Measurements from ENCODE around the gene OR6C65.
"Not testable (repeated sequence)": the region's sequence is repeated elsewhere in the genome, so short reads cannot be mapped to it uniquely, and the experiment has no call there.

OR6C65 gene

DNA sequence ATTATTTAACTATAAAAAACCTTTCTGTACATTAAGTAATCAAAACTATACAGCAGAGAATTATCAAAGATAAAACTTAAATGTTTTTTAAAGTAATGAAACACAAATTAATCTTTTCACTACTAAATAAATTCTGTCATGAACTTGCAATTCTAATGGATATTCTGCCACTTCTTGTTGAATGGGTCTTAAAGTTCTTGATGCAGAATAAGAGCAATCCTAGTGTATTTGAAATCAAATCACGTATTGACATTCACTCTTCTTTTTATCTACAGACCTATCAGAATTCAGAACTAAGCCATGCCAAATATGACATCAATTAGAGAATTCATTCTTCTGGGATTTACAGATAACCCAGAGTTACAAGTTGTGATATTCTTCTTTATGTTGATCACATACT is at the start of gene OR6C65:
Gene OR6C65 (plus strand): TSS at position 301 of the 400 bp plus-strand sequence. CDS start 0 bp downstream, at position 301.
- no peak for DNase-seq (ENCODE audit: low read depth in 2 of 2)

DNA sequence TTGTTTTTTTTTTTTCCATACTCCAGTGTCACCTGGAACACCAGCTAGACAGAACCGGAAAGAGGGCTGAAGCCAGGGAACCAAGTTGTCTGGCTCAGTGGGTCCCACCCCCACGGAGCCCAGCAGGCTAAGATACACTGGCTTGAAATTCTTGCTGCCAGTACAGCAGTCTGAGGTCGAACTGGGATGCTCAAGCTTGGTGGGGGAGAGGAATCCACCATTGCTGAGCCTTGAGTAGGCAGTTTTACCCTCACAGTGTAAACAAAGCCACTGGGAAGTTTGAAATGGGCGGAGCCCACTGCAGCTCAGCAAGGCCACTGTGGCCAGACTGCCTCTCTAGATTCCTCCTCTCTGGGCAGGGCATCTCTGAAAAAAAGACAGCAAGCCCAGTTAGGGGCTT is 45.0 kb upstream of the OR6C65 start:
- not testable (repeated sequence) for DNase-seq (ENCODE audit: low read depth in 2 of 2)

DNA sequence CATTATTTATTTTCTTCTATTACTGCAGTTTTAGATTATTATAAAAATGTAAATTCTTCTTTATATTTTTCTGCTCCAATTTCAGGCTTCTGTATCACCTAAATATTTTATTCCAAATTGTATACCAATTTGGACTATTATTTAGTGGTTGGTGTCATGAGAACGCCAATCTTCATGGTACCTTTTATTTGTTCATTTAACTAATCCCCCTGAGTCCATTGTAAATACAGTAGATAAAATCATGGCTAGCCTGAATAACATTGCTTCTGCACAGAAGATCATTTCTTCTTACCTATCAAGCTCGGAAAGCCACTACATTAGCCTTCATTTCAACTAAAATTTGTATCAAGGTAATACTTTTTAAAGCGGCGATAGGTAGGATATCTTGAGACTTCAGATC is 37.7 kb upstream of the OR6C65 start, which contains the start of gene OR6C75:
Gene OR6C75 (plus strand): TSS at position 301 of the 400 bp plus-strand sequence. CDS start 2,136 bp downstream, outside the sequence.
- no peak for DNase-seq (ENCODE audit: low read depth in 2 of 2)

DNA sequence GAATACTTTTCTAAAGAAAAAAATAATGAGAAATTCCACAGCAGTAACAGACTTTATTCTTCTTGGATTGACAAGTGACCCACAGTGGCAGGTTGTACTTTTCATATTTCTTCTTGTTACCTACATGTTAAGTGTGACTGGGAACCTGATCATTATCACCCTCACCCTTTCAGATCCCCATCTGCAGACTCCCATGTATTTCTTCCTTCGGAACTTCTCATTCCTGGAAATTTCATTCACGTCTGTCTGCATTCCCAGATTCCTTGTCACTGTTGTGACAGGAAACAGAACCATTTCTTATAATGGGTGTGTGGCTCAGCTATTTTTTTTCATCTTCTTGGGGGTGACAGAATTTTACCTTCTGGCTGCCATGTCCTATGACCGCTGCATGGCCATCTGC is 35.2 kb upstream of the OR6C65 start:
- DNase-seq (ENCODE audit: low read depth in 2 of 2): no peak

DNA sequence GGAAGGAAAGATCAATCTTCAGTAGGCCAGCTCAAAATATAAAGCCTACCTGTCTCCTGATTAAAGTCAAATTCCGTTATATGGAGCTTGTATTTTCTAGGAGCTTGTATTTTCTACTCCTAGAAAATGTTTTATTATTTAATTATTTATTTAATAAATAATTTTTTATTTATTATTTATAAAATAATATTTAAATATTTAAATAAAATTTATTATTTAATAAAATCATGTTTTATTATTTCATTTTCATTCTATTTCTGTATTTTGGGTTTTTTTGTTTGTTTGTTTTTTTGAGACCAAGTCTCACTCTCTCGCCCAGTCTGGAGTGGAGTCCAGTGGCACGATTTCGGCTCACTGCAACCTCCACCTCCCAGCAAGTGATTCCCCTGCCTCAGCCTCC is 27.8 kb upstream of the OR6C65 start:
- DNase-seq (ENCODE audit: low read depth in 2 of 2): no peak

DNA sequence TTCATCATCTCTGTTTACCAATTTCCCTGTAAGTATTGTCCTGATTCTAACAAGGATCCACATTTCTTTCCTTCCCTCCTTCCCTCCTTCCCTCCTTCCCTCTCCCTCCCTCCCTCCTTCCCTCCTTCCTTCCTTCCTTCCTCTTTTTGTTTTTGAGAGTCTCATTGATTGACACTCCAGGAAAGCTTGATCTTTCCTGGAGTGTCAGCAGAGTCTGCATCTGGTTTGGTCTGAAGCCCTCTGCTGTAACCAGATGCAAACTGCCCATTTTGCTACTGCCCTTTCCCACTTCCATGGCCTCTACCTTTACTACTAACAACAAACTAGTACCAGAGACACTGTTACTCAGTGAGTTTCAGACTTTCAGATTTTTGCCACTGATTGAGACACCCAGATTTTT is 14.4 kb upstream of the OR6C65 start:
- no peak for DNase-seq (ENCODE audit: low read depth in 2 of 2)

DNA sequence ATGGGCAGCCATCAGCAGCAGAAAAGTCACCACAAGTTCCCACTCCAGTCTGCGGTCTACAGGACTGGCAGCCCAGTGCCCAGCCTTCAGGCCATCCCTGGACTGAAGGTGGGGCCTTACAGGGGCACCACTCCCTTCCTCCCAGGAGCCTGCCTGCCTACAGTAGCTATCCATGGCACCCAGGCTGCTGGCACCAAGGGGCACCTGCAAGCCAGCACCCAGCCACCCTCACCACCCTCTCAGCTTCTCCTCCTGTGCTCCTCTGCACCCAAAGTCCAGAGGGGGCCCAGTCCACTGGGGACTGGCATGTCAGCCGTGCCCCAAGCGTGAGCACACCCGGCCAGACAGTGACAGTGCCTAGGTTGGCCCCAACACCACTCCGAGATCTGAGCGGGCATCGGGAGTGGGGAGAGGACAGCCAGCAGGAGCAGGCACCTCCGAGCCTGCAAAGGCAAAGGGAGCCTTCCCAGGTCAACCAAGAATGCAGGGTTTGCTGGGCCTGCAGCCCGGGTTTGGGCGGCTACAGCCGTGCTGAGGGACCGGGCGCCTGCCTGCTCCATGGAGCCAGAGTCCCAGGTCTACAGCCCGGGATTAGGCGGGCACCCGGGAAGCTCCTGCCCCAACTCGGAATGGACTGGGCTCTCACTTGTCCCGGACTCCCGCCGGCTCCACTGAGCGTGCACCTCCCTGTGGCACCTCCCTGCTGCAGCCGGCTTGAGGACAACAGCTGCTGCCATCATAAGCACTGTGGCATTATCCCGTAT is 8.1 kb upstream of the OR6C65 start:
- no peak for DNase-seq (ENCODE audit: low read depth in 2 of 2)

DNA sequence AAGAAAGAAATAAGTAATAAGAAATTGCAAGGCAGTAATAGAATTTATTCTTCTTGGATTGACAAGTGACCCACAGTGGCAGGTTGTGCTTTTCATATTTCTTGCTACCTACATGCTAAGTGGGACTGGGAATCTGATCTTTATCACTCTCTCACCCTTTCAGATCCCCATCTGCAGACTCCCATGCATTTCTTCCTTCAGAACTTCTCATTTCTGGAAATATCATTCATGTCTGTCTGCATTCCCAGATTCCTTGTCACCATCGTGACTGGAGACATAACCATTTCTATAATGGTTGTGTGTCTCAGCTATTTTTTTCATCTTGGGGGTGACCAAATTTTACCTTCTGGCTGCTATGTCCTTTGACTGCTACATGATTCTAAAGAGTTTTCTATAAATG is 4.0 kb upstream of the OR6C65 start:
- DNase-seq (ENCODE audit: low read depth in 2 of 2): no peak

DNA sequence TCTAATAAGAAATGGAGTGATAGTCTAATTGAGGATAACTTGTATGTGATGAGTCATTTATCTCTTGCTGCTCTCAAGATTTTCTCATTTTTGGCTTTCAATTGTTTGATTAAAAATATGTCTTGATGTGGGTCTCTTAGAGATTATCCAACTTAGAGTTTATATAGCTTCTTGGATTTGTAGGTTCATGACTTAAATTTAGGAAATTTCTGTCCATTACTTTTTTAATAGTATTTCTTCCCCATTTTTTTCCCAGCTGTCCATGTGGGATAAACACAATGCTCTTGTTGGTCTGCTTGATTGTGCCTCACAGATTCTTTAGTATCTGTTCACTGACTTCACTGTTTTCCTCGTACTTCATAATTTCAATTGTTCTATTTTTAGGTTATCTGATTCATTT is 7.5 kb downstream of the OR6C65 start:
- DNase-seq (ENCODE audit: low read depth in 2 of 2): no peak

DNA sequence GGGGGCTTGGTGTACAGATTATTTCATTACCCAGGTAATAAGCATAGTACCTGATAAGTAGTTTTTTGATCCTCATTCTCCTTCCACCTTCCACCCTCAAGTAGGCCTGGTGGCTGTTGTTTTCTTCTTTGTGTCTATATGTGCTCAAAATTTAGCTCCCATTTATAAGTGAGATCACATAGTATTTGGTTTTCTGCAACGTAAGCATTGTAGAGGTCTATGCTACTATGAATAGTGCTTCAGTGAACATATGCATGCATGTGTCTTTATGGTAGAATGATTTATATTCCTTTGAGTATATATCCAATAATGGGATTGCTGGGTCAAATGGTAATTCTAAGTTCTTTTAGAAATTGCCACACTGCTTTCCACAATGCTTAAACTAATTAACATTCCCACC is 8.8 kb downstream of the OR6C65 start:
- not testable (repeated sequence) for DNase-seq (ENCODE audit: low read depth in 2 of 2)

DNA sequence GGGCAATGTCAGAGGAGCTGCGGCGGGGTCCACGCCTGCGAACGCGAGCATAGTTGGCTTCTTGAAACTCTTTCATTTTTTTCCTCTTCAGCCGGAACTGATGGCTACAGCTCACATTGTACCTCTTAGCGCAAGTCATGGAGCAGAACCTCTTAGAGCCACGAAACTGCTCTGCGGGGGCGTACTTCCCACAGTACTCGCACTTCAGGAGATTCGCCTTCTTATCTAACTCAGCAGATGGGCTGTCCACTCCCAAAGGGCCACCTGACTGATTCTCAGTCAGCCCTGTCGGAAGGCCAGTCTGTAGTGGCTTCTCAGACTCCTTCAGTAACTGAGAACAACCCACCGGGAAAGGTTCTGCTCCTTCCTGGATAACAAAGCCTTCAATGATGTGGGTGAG is 11.8 kb downstream of the OR6C65 start:
- DNase-seq (ENCODE audit: low read depth in 2 of 2): not testable (repeated sequence)

DNA sequence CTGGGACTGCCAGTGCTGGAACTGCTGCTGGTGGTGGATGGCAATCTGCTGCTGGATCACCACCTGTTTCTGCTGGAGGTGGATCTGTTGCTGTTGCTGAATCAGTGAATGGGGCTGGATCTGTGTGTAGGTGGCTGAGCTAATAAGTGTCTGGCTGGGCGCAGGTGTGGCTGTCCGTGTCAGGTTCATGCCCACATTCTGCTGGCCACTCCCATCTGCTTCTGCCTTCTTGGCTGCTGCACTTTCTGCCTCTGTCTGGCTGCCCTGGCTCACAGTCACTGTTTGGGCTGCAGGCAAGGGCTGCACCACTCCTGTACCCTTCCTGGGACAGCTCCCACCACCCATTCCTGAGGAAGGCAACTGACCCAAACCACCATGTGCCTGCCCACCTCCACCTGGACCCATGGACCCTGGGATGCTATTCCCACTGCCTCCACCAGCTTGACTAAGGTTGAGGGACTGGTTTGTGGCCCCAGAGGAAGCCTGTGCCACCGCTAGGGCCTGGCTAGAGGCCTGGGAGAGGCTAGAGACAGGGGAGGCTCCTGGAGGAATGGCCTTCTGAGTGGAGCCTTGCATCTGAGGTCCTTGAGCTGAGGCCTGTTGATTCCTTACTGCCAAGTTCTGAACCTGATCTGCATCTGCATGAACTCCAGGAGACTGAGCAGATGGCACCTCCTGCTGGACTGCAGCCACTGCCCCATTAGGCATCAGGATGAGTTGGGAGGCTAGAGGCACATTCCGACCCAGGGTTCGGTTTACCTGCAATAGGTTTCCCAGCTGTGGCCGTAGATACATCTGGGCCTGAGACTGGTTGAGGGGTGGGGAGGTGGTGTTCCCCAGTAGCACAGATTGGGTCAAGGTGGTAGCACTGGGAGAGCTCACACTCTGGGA is 13.4 kb downstream of the OR6C65 start:
- not testable (repeated sequence) for DNase-seq (ENCODE audit: low read depth in 2 of 2)

DNA sequence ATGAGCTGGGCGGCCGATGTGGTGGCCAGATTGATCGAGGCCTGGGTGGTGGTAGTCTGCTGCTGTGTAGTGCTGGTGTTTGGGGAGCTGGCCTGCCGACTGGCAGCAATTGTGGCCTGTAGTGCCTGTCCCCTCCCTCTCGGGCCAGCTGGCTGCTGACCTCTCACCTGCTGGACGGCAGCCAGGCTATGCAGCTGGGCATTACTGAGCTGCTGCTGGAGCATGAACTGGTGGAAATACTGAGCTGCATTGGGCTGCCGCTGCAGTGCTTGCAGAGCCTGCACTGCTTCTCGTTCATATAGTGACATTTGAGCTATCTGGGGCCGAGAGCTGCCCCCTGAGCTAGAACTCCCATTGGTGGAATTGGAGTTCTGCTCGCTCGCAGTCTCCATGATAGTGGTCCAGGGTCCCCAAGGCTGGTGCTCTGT is 14.1 kb downstream of the OR6C65 start:
- DNase-seq (ENCODE audit: low read depth in 2 of 2): not testable (repeated sequence)

DNA sequence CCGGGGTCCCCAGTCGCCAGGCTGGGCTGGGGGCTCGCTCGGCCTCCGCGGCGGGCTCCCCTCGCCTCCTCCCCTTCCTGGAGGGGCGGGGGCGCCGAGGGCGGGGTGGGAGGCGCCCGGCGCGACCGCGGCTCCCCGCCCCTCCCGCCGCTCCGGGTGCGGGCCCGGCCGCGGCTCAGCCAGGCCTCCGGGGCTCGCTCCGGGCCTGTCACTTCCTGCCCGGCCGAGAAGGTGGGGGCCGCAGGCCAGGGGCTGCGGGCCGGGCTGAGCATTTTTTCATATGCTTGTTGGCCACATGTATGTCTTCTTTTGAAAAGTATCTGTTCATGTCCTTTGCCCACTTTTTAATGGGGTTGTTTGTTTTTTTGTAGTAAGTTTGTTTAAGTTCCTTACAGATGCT is 14.6 kb downstream of the OR6C65 start:
- not testable (repeated sequence) for DNase-seq (ENCODE audit: low read depth in 2 of 2)

DNA sequence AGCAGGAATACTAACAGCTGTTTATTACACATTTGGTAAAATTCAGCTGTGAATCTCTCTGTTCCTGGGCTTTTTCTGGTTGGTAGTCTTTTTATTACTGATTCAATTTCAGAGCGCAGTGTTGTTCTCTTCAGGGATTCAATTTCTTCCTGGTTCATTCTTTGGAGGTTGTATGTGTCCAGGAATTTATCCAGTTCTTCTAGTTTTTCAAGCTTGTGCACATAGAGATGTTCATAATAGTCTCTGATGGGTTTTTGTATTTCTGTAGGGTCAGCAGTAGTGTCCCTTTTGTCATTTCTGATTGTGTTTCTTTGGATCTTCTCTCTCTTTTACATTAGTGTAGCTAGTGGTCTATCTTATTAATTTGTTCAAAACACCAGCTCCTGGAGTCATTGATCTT is 16.6 kb downstream of the OR6C65 start:
- no peak for DNase-seq (ENCODE audit: low read depth in 2 of 2)

DNA sequence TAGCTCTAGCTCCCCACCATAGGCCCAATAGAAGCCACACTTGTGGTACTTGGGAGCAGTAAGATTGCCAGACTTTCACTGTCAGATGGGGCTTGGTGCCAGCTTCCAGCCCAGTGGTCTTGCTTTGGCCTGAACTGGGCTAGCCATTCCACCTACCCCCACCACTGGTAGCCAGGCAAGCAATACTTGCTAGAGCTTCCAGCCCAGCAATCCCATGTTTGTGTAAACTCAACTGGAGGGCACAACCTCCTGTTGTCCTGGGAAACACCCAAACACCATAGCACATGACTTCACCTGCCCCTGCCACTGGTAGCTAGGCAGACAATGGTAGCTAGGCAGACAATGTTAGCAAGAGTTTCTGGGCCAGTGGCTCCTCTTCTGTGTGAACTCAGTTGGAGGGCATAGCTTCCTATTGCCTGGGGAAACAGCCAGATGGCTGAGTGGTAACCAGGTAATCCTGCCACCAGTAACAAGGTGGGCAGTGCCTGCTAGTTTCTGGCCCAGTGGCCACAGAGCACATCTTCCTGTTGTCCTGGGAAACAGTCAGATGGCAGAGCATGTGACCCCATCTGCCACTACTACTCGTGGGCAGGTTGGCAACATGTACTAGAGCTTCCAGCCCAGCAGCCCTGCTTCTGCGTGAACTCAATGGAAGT is 20.1 kb downstream of the OR6C65 start:
- no peak for DNase-seq (ENCODE audit: low read depth in 2 of 2)

DNA sequence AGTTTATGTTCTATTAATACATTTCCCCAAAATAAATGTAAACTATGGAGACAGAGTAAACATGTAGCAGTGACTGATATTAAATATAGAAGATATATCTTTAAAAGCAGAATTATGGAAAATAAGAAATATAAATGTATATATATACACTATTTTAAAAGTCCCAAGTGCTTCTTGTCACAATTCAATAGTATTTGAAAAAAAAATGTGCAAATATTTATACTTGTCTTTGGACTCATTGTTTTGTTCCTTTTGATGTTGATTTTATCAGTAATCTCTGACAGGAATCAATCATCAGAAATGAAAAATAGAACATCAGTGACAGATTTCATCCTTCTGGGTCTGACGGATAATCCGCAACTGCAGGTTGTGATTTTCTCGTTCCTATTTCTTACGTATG is 25.6 kb downstream of the OR6C65 start, which contains the start of gene OR6C76:
Gene OR6C76 (plus strand): TSS at position 301 of the 400 bp plus-strand sequence. CDS start 0 bp downstream, at position 301.
- DNase-seq (ENCODE audit: low read depth in 2 of 2): no peak

DNA sequence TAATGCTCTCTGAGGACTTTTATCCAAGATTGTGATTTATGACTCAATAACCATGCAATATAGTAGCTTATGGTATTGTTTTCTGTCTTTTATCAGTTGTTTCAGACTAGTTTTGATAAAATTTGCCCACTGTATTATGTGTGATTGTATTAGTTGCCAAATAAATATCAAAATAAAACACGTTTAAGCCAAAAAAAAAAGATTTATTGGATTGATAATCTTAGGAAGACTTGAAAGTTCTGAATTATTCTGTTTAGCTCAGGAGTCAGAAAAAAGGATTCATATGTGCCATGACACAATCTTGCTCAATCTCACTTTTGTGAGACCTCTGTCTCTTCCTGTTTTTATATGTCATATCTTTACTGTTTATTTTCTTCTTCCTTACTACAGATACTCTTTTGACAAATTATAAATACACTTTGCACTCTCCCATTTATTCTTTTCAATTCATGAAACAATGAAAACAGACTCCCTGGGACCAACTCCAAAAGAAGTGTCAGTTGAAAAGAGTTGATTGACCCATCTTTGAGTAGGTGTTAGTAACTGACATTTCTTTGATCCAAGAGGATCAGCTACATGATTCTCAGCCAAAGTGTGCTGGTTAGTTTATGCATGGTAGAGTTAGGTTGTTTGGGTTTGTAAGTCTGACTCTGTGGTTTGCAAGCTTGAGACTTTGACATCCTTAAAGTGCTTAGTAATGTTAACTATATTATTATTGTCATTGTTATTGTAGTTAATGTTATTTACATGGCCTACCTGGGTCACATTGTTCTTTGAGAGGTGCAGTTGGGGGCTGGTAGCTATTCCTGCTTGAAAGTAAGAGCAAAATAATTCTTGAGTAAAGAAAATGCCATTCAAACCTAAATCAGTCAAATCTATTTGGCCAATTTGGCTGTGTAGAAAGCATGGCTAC is 28.3 kb downstream of the OR6C65 start:
- DNase-seq (ENCODE audit: low read depth in 2 of 2): no peak

DNA sequence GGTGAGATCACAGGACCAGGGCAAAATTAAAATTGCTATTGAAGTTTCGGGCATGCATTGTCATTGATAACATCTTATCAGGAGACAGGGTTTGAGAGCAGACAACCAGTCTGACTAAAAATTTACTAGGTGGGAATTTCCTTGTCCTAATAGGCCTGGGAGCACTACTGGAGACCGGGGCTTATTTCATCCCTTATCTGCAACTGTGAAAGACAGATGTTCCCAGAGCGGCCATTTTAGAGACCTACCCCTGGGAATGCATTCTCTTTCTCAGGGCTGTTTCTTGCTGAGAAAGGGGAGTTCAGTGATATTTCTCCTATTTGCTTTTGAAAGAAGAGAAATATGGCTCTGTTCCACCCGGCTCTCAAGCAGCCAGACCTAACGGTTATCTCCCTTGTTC is 40.9 kb downstream of the OR6C65 start:
- DNase-seq (ENCODE audit: low read depth in 2 of 2): not testable (repeated sequence)

DNA sequence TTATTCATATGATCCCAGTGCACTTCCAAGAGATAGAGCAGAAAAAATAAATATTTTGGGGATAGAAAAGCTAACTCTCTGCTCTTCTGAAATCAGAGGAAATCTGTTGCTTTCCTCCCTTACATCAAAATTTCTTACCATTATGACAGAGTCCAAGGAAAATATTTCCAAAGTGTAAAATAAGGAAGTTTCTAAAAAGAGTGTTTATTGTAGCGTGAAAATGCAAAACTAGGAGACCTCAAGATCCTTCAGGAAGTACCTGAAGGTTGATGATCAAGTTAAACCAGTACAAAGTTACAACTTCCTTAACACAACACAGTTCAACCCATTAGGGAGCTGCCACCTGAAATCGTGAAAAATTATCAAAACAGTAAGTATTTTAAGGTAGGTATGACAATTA is 43.4 kb downstream of the OR6C65 start, which contains the start of gene OR6C2:
Gene OR6C2 (plus strand): TSS at position 301 of the 400 bp plus-strand sequence. CDS start 8,138 bp downstream, outside the sequence.
- DNase-seq (ENCODE audit: low read depth in 2 of 2): no peak

DNA sequence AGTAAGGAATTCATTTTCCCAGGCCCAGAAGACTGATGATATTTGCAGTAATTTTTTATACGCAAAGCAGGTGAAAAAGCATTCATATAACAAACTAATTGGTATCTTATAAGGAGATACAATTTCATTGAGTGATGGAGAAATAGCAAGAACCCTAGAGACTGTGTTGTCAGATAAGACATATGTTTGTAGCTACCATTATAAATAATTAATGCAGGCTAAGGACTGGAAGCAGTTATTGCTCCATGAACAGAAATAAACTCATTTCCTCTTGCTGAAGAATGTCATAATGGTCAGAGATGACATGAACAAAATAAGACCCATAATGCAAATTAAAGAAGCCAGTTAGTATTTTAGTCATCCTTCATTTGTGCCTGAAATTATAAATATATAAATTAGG is 45.0 kb downstream of the OR6C65 start:
- DNase-seq (ENCODE audit: low read depth in 2 of 2): no peak

Measured in stimulated activated CD8-positive, alpha-beta memory T cell treated with anti-CD3 and anti-CD28 coated beads, Interleukin-2, amount 100 ng/mL, for 1 hour (primary cell).